UCSD-AML1 (cell line): ENCODE measurements around the gene MPP3.

Experiments
- DNase-seq: peaks from one replicate; lab custom pipeline; 2025; ENCODE audit not compliant: unreplicated experiment; lab: John Stamatoyannopoulos, UW

The MPP3 gene

GRCh38 chr17:43753493-43754129 is 79.3 kb downstream of the MPP3 start:
- DNase-seq: no peak
